Measurements from ENCODE around the gene MXRA7.
"Not testable (repeated sequence)": the region's sequence is repeated elsewhere in the genome, so short reads cannot be mapped to it uniquely, and the experiment has no call there.

The MXRA7 gene

GRCh38 chr17:76704805-76705204 is 6.0 kb downstream of the MXRA7 start:
- no peak for TF ChIP-seq CTCF (conservative IDR thresholded peaks at IDR 0.05; ENCODE audit: control insufficient read depth, insufficient read depth, low read depth, low read length)
- H3K4me3 ChIP-seq (ENCODE audit: control insufficient read depth, low read depth, low read length), result no peak overlapping the region
- no peak for DNase-seq (ENCODE audit: low read depth)

- TF ChIP-seq CTCF (conservative IDR thresholded peaks at IDR 0.05; ENCODE audit: control insufficient read depth, insufficient read depth, low read depth, low read length), result no peak
- no peak overlapping the region for H3K4me3 ChIP-seq (ENCODE audit: control insufficient read depth, low read depth, low read length)
- DNase-seq (ENCODE audit: low read depth), result peak; percentile 28
These were observed 7.7 kb downstream of the MXRA7 start for GRCh38 chr17:76702941-76703637.

- no peak overlapping the region for H3K4me3 ChIP-seq (ENCODE audit: control insufficient read depth, low read depth, low read length)
- DNase-seq (ENCODE audit: low read depth), result no peak
- no peak for TF ChIP-seq CTCF (conservative IDR thresholded peaks at IDR 0.05; ENCODE audit: control insufficient read depth, insufficient read depth, low read depth, low read length)
These were observed 8.7 kb downstream of the MXRA7 start for GRCh38 chr17:76702076-76702475.

- no peak for DNase-seq (ENCODE audit: low read depth)
- TF ChIP-seq CTCF (conservative IDR thresholded peaks at IDR 0.05; ENCODE audit: control insufficient read depth, insufficient read depth, low read depth, low read length), result no peak
- no peak overlapping the region for H3K4me3 ChIP-seq (ENCODE audit: control insufficient read depth, low read depth, low read length)
These were observed 9.2 kb downstream of the MXRA7 start for GRCh38 chr17:76701471-76701967.

- no peak for TF ChIP-seq CTCF (conservative IDR thresholded peaks at IDR 0.05; ENCODE audit: control insufficient read depth, insufficient read depth, low read depth, low read length)
- DNase-seq (ENCODE audit: low read depth), result peak; percentile 87
- peak overlapping the region; percentile 37 for H3K4me3 ChIP-seq (ENCODE audit: control insufficient read depth, low read depth, low read length)
These were observed 9.9 kb downstream of the MXRA7 start for GRCh38 chr17:76700617-76701470.

GRCh38 chr17:76700270-76700616 is 10.5 kb downstream of the MXRA7 start:
- DNase-seq (ENCODE audit: low read depth), result peak; percentile 28
- H3K4me3 ChIP-seq (ENCODE audit: control insufficient read depth, low read depth, low read length), result no peak overlapping the region
- TF ChIP-seq CTCF (conservative IDR thresholded peaks at IDR 0.05; ENCODE audit: control insufficient read depth, insufficient read depth, low read depth, low read length), result no peak

- DNase-seq (ENCODE audit: low read depth); H3K4me3 ChIP-seq (ENCODE audit: control insufficient read depth, low read depth, low read length): not testable (repeated sequence)
These were observed 12.2 kb downstream of the MXRA7 start for GRCh38 chr17:76698466-76698977.

Data from fibroblast of mammary gland (primary cell).